ENCODE measurements around the gene ABT1. TPM values are rescaled to one million over a fixed set of nuclear protein-coding genes. Genes with fewer than 3 reads are reported as not detected.
A peak's percentile ranks its signal among the peaks of the same experiment; 100 is the strongest.

Gene ABT1
- total and polyA plus RNA-seq, 2 experiments from 2014 or later: 23.4 to 32.1 TPM

- peak; percentile 36 for DNase-seq (ENCODE audit: low spot score)
- peaks cover 6% of the 10 kb centered on the region for H3K4me1 ChIP-seq (ENCODE audit: insufficient read depth)
- H3K36me3 ChIP-seq (replicated peaks; ENCODE audit: insufficient read depth, low read depth): no peaks in the 10 kb centered on the region
- WGBS (ENCODE audit: low lambda C conversion rate, missing lambda C conversion rate): 17% methylated on average over 23 of the region's 23 CpGs
- H3K79me2 ChIP-seq: peaks cover 20% of the 10 kb centered on the region
- peak overlapping the region; percentile 22 for H3K27ac ChIP-seq
- H3K4me3 ChIP-seq: peak overlapping the region; percentile 22
- H3K27me3 ChIP-seq: peaks cover 44% of the 10 kb centered on the region
- no peak for TF ChIP-seq EZH2phosphoT487 (IDR thresholded peaks at IDR 0.05; ENCODE audit: low read depth, severe bottlenecking, unreplicated experiment)
- TF ChIP-seq CTCF (IDR thresholded peaks at IDR 0.05; ENCODE audit: poor library complexity): no peak
- TF ChIP-seq EZH2 (IDR thresholded peaks at IDR 0.05; ENCODE audit: borderline replicate concordance): no peak
- H3K4me2 ChIP-seq: peak overlapping the region; percentile 91
- H3K9me3 ChIP-seq (ENCODE audit: low read depth): no peaks in the 10 kb centered on the region
- H3K9me2 ChIP-seq (replicated peaks; ENCODE audit: insufficient read depth): no peaks in the 10 kb centered on the region
- no peaks in the 10 kb centered on the region for H4K20me1 ChIP-seq (ENCODE audit: insufficient read depth, poor library complexity, severe bottlenecking)
- peak overlapping the region; percentile 65 for H2AFZ ChIP-seq
Observed at GRCh38 chr6:26594730-26595632, 1.8 kb upstream of the ABT1 start.

- 1% methylated on average over 39 of the region's 39 CpGs for WGBS (ENCODE audit: low lambda C conversion rate, missing lambda C conversion rate)
- no peaks in the 10 kb centered on the region for H3K9me2 ChIP-seq (replicated peaks; ENCODE audit: insufficient read depth)
- DNase-seq (ENCODE audit: low spot score): peak; percentile 96
- H4K20me1 ChIP-seq (ENCODE audit: insufficient read depth, poor library complexity, severe bottlenecking): no peaks in the 10 kb centered on the region
- no peak for TF ChIP-seq EZH2phosphoT487 (IDR thresholded peaks at IDR 0.05; ENCODE audit: low read depth, severe bottlenecking, unreplicated experiment)
- TF ChIP-seq EZH2 (IDR thresholded peaks at IDR 0.05; ENCODE audit: borderline replicate concordance): no peak
- TF ChIP-seq CTCF (IDR thresholded peaks at IDR 0.05; ENCODE audit: poor library complexity): peak; percentile 91
- peak overlapping the region; percentile 91 for H3K4me2 ChIP-seq
- H2AFZ ChIP-seq: peak overlapping the region; percentile 70
- peaks cover 20% of the 10 kb centered on the region for H3K79me2 ChIP-seq
- peak overlapping the region; percentile 44 for H3K4me3 ChIP-seq
- H3K9me3 ChIP-seq (ENCODE audit: low read depth): no peaks in the 10 kb centered on the region
- H3K27ac ChIP-seq: peak overlapping the region; percentile 71
- H3K4me1 ChIP-seq (ENCODE audit: insufficient read depth): peaks cover 6% of the 10 kb centered on the region
- peaks cover 38% of the 10 kb centered on the region for H3K27me3 ChIP-seq
- no peaks in the 10 kb centered on the region for H3K36me3 ChIP-seq (replicated peaks; ENCODE audit: insufficient read depth, low read depth)
Observed at GRCh38 chr6:26595669-26596269, 984 bp upstream of the ABT1 start.

- H2AFZ ChIP-seq: peak overlapping the region; percentile 77
- DNase-seq (ENCODE audit: low spot score): no peak
- H3K4me1 ChIP-seq (ENCODE audit: insufficient read depth): peaks cover 6% of the 10 kb centered on the region
- peak overlapping the region; percentile 94 for H3K4me2 ChIP-seq
- no peaks in the 10 kb centered on the region for H4K20me1 ChIP-seq (ENCODE audit: insufficient read depth, poor library complexity, severe bottlenecking)
- 18% methylated on average over 10 of the region's 10 CpGs for WGBS (ENCODE audit: low lambda C conversion rate, missing lambda C conversion rate)
- H3K4me3 ChIP-seq: peak overlapping the region; percentile 74
- no peaks in the 10 kb centered on the region for H3K9me3 ChIP-seq (ENCODE audit: low read depth)
- no peaks in the 10 kb centered on the region for H3K9me2 ChIP-seq (replicated peaks; ENCODE audit: insufficient read depth)
- no peak for TF ChIP-seq EZH2 (IDR thresholded peaks at IDR 0.05; ENCODE audit: borderline replicate concordance)
- TF ChIP-seq CTCF (IDR thresholded peaks at IDR 0.05; ENCODE audit: poor library complexity): no peak
- TF ChIP-seq EZH2phosphoT487 (IDR thresholded peaks at IDR 0.05; ENCODE audit: low read depth, severe bottlenecking, unreplicated experiment): no peak
- H3K27me3 ChIP-seq: peaks cover 24% of the 10 kb centered on the region
- peak overlapping the region; percentile 82 for H3K27ac ChIP-seq
- peaks cover 20% of the 10 kb centered on the region for H3K79me2 ChIP-seq
- no peaks in the 10 kb centered on the region for H3K36me3 ChIP-seq (replicated peaks; ENCODE audit: insufficient read depth, low read depth)
Observed at GRCh38 chr6:26597389-26597766, 625 bp downstream of the ABT1 start.

Measured in hepatocyte (in vitro differentiated cells).